GM19395 (cell line): ENCODE results near the gene COA5.

Experiments
- ATAC-seq: cut with Tn5 transposase; IDR thresholded peaks from one replicate; pipeline ENCODE4 v1.9.1; 2021; ENCODE audit warnings: mild to moderate bottlenecking, moderate library complexity; ENCODE audit not compliant: unreplicated experiment

The COA5 gene

DNA sequence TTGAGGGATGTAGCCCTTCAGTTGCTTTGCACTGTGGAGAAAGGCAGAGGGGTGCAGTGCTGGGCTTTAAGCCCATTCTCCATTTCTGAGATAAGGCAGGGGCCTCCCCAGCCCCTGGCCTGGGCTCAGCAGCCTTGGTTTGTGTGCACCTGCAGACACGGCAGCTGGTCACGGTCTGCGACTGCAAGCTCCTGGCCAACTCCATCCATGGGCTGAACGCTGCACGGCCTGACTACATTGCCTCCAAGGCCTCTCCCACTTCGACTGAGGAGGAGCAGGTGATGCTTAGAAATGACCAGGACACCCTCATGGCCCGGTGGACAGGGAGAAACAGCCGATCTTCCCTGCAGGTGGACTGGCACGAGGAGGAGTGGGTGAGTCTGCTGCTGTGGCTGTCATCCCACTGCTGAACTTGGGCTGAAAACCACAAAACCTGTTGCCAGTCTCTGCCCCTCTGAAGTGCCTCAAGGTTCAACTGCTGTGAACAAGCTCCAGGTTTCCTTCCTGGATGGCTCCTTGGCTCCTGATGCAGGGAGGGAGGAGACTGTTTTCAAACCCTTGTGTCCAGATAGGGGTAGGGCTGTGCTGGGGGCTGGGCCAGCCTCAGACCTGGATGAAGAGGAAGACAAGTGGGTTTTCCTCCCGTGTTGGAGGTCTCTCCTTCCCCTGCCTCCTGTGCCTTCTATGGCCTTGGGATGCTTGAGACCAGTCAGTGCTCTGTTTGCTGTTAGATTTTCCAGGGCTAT lies 54.0 kb downstream of the COA5 start:
- no peak for ATAC-seq

DNA sequence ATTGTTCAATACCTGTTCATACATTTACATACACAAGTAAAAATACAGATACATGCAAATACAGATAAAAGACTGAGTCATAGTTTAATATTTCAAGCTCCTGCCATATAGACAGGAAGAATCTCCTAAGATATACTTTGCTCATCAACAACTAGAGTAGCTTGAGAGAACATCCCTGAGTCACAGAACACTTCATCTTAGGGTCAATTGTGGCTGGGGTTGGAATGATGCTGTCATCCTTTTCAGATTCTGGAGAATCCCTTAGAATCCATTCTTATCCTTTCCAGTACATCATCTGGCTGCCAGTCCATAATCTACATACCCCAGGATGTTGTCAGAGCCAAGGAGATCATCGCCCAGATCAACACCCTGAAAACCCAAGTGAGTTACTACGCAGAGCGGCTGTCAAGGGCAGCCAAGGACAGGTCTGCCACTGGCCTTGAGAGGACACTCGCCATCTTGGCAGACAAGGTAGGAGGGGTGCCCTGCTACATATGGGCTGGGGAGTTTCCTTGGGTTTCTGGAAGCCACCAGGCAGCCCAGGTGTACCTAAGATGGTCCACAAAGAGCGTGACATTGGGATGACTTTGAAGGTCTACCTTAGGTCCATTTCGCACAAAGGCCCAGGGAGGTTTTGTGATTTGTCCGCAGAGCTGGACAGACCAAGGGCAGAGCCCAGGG lies 55.7 kb downstream of the COA5 start:
- ATAC-seq = no peak

DNA sequence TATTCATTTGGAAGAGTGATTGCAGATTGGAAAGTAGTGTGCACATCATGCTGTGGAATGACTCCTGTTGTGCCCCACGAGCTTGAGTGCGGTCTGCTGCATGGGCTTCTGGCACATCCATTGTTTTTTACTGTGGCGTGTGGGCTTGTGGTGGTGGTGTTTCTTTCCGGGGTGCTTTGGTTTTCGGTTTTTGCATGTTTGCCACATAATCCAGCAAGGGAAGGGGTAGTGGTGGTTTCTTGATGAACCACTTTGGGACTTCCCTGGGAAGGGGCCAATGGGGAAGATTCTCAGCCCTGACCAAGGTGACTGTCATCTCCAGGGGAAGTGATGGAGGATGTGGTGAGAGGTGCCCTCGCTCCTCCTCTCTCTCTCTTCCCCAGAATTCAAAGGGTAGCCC lies 57.0 kb downstream of the COA5 start:
- no peak for ATAC-seq

GRCh38 chr2:98550165-98550564 lies 58.1 kb downstream of the COA5 start:
- ATAC-seq = no peak
